Superior temporal gyrus (tissue), 1 donor: Measurements from ENCODE around the gene JADE3.
"Not testable (repeated sequence)": the region's sequence is repeated elsewhere in the genome, so short reads cannot be mapped to it uniquely, and the experiment has no call there.

Experiments
- DNase-seq: peaks from one replicate; pipeline ENCODE4 v3.0.0-alpha.2; 2016; ENCODE audit errors: extremely low spot score

JADE3 gene

DNA sequence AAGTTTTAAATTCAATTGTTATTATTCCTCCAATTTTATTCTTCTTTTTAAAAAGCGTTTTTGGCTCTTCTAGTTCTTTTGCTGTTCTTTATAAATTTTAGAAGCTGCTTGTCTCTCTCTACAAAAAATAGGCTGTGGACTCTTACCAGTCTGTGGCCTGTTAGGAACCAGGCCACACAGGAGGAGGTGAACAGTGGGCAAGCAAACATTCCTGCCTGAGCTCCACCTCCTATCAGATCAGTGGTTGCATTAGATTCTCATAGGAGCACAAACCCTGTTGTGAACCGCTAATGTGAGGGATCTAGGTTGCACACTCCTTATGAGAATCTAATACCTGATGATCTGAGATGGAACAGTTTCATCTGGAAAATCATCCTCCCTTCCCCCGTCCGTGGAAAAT lies 23.1 kb downstream of the JADE3 start:
- no peak for DNase-seq

DNA sequence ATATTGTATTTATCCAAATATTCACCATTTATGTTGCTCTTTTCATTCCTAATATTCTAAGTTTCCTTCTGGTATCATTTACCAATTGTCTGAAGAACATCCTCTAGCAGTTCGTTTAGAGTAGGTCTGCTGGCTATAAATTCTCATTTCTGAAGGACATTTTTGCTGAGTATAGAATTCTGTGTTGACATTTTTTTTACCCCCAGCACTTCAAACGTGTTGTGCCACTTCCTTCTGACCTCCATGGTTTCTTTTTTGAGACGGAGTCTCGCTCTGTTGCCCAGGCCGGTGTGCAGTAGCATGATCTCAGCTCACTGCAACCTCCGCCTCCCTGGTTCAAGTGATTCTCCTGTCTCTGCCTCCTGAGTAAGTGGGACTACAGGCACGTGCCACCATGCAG lies 26.4 kb downstream of the JADE3 start:
- no peak for DNase-seq

DNA sequence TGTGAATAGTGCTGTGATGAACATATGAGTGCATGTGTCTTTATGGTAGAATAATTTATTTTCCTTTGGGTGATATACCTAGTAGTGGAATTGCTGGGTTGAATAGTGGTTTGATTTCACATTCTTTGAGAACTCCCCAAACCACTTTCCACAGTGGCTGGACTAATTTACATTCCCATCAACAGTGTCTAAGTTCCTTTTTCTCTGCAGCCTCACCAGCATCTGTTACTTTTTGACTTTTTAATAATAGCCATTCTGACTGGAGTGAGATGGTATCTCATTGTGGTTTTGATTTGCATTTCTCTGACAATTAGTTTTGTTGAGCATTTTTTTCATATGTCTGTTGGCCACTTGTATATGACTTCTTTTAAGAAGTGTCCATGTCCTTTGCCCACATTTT lies 29.1 kb downstream of the JADE3 start:
- no peak for DNase-seq

DNA sequence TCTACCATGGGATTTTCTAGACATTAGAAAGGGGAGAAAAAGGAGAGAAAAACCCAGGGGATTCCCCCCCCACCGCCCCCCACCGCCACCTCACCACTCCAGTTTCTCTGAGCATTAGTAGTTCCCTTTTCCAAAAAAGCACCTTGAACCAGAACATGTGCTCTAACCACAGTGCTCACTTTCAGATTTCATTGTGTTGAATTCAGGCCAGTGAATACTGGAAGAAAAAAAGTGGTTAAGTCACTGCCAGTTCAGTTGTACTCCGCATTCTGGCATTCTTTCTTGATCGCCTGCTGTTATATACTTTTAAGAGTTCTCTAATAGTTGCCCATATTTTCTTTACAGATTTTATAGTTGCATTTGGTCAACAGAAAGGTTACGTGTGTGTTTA lies 40.9 kb downstream of the JADE3 start:
- DNase-seq, result no peak

DNA sequence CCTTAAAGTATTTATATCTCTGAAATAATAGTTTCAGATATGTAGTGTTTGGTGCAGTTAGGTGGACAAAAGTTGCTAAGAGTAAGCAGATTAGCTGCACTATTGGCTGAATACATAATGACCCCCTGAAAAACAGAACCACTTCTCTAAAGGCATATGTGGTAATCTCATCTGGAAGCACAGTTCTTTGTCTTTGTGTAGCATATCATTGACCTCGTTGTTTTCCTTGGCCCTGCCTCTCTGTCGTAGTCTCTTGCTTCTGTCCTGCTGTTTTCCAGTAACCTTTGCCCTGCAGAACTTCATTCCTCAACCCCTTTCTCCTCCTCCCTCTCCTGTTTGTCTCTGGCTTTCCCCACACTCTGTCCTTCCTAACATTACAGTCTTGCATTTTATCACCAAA lies 41.4 kb downstream of the JADE3 start:
- no peak for DNase-seq

DNA sequence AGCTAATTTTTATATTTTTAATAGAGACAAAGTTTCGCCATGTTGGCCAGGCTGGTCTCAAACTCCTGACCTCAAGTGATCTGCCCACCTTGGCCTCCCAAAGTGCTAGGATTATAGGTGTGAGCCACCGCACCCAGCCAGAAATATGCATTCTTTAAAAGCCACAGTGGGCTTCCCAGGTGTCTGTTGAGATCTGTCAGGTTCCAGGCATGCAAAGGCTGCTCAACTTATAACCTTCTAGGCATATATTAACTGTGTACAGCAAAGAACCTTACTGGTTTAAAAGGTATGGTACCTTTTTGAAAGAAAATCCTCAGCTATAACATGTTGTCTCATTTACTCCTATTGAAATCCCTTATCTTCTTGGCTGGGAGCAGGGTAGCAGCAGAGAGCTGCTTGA lies 42.5 kb downstream of the JADE3 start:
- no peak for DNase-seq

DNA sequence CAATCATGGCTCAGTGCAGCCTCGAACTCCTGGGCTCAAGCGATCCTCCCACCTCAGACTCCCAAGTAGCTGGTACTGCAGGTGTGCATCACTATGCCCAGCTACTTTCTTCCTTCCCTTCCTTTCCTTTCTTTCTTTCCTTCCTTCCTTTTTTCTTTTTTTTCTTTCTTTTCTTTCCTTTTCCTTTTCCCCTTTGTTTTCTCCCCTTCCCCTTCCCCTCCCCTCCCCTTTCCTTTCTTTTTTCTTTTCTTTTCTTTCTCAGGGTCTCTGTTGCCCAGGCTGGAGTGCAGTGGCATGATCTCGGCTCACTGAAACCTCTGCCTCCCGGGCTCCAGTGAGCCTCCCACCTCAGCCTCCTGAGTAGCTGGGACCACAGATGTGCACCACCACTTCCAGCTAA lies 44.4 kb downstream of the JADE3 start:
- not testable (repeated sequence) for DNase-seq

DNA sequence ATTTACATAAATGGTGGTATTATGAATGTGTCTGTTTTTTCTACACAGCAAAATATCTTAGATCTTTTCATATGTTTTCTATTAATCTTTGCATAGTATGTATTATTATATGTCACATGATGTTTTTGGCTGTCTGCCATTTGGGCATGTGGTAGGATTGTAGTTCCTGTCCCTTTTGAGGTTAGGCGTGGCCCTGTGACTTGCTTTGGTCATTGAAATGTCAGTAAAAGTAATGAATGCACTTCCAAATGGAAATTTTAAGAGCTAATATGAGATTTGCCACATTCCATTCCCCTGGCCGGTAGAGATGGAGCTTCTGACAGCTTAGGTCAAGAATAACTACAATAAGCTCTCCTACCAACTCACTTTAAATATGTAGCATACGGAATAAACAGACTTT lies 45.1 kb downstream of the JADE3 start:
- no peak for DNase-seq

DNA sequence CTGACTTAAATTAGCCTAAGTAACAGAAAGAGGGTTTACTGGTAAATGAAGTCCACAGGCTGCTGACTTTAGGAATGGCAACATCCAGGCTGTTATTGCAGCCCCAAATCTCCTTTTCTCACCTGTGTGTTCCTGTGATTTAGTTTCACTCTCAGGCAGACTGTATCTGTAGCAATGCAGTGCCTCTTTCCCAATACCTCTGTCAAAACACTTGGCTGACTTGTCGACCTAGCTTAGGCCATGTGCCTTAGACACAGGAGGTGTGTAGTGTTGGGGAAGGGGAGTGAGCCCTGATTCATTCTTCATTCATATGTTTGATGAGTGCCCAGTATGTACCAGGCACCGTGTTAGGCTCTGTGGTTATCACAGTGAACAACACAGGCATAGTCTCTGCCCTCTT lies 46.9 kb downstream of the JADE3 start:
- no peak for DNase-seq

DNA sequence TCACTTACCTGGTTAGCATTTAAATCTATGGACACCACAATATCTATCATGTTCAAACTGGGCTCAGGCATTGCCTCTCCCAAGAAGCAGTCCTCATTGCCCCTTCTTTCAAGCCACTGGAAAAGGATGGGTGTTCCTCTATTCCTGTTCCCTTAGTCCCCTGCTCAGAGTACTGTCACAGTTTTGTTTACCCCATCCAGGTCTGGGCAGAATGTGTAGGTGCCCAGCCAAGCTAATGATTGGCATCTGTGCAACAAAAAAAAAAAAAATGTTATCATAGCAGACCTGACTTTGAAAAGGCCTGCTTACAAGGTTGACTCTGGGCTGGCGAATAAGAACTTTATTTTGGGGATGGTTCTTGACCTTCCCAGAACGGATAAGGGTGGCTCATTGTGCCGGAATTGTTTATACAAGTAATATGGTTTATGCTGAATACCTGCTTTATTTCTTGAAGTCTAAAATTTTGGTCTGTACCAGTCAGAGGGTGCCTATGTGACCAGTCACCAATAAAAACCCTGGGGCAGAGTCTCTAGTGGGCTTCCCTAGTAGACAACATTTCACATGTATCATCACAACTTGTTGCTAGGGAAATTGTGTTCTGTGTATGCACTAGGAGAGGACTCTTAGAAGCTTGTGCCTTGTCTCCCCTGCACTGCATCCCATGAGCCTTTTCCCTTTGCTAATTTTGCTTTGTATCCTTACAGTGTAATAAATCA lies 47.9 kb downstream of the JADE3 start:
- DNase-seq, result no peak

DNA sequence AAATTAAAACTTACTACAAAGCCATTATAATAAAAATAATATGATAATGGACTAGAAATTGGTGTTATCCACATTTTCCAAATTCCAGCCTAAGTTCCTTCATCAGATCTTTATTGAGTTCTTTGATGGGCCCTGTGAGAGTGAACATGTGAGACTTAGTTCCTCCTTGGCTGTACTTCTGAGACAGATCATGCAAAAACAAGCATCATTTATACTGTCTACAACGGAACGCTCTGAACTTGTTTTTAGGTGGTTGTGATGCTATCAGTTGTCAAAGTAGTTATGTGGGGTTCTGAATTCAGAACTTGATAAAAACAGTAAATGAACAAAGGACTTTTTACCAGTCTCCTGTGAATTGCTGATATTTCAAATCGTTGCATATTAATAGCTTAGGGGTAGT lies 48.9 kb downstream of the JADE3 start:
- no peak for DNase-seq

DNA sequence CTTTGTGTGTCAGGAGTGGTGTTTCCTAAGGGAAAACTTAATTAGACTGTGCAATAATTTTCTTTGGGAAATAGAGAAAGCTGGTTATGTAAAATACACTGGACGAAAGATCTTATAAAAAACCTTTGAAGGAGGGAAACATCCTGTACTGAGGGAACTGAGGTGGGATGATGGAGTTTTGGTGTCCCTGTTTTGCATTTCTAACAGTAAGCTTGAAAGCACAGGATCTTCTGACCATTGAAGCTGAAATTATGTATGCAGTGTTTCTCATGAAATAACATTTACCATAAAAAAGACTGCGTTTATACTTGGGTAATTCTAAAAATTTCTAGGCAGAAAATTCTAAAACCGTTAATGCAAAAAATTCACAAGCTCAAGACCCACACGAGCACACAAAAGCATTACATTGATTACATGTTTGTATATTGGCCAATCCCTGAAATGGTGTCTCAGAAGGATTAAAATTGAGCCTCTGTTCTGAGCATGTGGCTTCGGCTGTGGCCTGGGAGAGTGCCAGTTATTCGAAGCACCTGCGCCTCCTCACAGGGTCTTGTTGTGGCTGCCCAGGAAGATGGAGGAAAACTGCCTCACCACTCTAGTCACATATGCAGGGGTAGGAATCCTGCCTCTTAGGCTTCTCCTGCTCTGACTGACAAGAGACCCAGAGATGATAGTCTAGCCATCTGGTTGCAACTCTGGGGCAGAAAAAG lies 49.5 kb downstream of the JADE3 start:
- DNase-seq, result no peak

DNA sequence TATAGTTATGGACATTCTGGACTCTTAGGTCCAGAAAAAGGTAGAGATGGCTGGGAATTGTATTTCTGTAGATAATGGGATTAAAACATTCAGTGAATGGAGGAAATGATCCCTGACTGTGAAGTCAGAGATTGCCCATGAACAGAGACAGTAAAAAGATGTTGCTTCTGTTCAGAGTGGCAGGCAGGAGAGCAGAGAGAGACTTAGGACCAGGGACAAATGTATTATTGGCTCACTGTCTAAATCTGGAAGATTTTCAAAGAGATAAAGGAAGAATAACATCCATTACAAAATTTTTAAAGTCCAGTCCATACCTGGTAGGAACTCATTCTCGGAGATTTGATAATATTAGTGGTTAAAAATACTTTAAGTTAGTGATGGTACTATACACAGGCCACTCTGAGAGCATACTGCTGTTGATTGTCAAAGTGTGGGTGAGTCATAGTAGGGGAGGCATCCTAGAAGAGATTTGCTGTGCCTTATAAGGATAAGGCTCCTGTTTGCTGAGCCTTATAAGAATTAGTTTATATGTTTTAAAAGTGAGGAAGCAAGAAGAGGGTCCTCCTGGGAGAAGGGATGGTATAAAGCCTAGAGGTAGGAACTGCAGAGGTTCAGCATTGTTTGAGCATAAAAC lies 53.0 kb downstream of the JADE3 start:
- no peak for DNase-seq

DNA sequence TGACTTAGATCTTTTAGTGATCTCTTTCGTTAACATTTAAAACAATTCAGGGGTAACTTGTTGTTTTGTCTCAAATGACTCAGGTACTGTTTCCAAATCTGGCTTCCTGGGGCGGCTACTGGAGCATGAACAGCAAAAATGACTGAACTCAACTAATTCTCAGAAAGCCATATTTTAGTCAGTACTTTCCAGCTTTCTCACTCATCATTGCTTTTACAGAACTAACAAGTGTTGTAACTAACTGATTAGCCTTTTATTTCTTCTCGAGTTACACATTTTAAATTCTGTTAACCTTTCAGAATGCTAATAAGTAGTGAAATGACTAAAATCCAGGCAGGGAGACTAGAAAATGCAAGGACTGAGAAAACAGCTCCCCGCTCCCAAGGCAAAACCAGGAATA lies 55.3 kb downstream of the JADE3 start:
- no peak for DNase-seq

DNA sequence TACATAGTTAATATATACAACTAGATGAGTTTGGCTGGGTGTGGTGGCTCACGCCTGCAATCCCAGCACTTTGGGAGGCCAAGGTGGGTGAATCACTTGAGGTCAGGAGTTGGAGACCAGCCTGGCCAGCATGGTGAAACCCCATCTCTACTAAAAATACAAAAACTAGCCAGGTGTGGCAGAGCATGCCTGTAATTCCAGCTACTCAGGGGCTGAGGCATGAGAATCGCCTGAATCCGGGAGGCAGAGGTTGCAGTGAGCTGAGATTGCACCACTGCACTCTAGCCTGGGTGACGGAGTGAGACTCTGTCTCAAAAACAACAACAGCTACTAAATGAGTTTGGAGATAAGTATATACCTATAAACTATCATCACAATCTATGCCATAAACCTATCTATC lies 64.8 kb downstream of the JADE3 start:
- not testable (repeated sequence) for DNase-seq

DNA sequence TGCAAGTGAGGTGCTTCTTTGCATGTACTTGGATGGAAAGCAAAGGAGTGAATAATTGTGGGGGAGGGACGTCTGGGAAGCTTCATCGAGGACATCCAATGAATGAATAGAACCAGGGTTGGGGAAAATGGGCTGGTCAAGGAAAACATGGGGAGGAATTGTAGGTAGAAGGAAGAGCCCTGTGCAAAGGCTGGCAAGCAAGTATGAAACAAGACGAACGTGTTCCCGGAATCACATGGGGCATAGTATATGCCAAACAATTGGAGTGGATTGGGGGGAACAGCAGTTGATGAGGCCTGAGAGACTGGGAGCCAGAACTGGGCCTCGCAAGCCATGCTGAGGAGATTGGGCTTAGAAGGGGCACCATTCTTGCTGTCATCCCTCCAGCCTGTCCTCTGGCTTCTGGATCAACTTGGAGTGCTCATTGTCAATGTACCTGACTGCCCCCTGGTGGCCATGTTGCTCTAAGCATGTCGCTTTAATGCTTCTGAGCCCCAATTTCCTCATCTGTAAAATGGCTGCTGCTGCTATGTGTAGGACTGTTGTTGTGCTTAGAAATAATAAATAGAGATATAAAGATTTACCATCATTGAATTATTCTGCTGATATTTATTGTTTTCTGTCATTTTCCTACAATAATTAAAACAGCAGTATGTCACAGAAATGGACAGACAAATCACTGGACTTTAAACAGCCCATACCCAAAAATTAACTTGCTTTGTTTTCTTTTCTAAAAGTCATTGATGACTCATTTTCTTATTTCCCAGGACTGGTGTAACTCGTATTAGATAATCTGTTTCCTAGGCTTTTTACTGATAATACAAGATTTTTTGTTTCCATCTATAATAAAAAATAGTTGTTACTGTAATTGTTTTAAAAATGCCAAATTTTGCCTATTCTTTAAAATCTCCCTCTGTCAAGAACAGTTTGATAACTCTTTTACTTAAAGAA lies 66.4 kb downstream of the JADE3 start:
- DNase-seq, result peak; percentile 27

DNA sequence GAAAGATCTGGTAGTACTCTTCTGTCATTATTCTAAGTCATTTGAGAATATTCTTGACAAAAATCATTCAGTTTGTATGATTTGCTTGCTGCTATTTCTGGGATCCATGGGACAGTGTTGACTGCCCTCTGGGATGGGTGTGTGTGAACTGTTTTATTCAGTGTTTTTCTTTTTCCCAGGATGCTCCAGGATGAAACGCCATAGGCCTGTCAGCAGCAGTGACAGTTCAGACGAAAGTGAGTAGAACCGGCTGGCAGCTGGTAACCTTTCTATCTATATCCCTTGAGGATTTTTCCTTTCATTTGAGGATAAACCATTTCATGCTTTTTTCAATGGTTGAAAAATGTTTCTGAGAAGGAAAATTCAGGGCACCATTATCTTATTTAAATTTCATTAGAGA lies 72.5 kb downstream of the JADE3 start:
- no peak for DNase-seq

DNA sequence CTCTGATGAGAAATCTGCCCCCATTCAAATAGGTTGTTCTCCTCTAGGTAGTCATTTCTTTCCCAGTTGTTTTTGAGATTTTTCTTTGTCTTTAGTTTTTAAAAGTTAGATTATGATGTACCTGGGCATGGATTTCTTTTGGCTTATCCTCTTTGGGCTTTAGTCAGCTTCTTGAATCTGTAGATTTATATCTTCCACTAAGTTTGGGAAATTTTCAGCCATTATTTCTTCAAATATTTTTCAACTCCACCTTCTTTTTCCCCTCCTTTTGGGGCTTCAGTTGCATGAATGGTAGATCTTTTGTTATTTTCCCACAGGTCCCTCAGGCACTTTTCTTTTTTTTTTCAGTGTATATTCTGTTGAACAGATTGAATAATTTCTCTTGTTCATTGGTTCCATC lies 77.3 kb downstream of the JADE3 start:
- no peak for DNase-seq

DNA sequence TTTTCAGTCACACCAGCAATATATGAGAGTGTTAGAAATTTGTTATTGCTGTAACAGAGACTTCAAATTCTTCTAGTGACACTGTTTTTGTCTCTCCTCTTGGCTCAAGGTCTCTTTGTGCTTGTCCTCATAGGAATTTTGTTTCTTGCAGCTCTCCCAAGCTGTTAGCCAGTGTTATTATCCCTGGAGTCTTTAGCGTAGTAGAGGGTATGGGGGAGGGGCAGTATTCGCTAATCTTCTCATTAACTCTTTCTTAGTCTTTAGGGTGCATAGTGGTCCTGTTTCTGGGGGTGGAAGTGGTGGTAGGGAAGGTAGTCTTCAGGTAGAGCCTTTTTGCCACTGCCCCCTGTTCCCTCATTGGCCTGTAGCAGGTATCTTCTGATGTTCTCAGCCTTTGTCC lies 79.4 kb downstream of the JADE3 start:
- DNase-seq, result no peak

DNA sequence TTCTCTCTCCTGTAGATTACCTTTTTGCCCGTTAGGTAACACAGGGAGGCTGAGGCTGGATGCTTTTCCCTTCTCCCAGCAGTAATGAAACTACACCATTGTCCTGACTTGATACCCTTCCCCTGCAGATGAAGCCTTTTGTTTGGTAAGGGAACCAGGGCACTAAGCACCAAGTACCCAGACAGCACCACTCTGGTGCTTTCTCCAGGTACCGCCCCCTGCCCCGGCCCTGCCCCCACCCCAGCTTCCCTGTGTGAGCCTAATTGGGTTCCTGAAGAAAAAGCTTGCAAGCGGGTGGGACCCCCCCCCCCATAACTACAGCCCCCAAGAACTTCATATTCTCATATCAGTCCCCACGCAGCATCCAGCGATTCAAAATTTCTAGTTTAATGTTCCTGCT lies 79.8 kb downstream of the JADE3 start:
- no peak for DNase-seq

DNA sequence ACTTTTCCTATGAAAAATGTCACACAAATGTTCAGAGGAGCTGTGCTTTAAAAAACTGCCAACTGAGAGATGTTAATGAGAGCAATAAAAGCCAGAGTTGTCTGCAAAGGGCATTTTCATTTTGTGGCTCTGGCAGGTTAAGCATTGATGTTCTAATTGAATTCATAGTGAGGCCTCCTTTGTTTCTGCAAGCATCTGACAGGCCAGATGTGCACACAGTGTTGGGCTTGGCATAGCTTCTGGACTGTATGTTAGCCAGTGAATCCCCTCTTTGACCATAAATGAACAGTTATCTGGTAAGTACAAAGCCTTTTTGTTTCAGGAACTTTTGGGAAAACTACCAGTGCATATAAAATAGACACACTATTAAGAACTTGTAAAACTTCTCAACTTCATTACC lies 81.9 kb downstream of the JADE3 start:
- peak; percentile 82 for DNase-seq

DNA sequence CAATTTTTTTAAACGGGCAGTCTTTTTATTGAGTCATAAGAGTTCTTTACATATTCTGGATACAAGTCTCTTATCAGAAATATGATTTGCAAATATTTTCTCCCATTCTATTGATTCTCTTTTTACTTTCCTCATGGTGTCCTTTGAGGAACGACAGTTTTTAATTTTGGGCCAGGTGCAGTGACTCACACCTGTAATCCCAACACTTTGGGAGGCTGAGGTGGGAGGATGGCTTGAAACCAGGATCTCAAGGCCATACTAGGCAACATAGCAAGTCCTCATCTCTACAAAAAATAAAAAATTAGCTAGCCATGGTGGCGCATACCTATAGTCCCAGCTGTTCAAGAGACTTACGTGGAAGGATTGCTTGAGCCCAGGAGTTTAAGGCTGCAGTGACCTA lies 99.9 kb downstream of the JADE3 start:
- no peak for DNase-seq
